ENCODE data around the gene CGN. TPM values are rescaled to one million over a fixed set of nuclear protein-coding genes. Genes with fewer than 3 reads are reported as not detected.
A peak's percentile ranks its signal among the peaks of the same experiment; 100 is the strongest.

Gene CGN
- total RNA-seq (2014; rRNA removed; shearing (Covaris generic)), result 18.5 and 20.3 TPM in 2 replicates

- Histone ChIP-seq H3K4me3 (ENCODE audit: insufficient read depth, low read depth, low read length) (peak within 1 kb of the TSS; percentile 90), H3K27me3 (ENCODE audit: control insufficient read depth, insufficient read depth, low read length) (no peaks in the 10 kb centered on the region), H3K36me3 (replicated peaks; ENCODE audit: control insufficient read depth, insufficient read depth, low read length) (no peaks in the 10 kb centered on the region)
- DNase-seq, result peak; percentile 99
These were observed at the start of gene CGN for GRCh38 chr1:151510957-151511635. TSS of gene CGN (plus strand) at chr1:151511387. CDS start at chr1:151518520, 7,133 bp downstream.

- DNase-seq, result no peak
- H3K36me3 ChIP-seq (replicated peaks; ENCODE audit: control insufficient read depth, insufficient read depth, low read length), result no peaks in the 10 kb centered on the region
- H3K27me3 ChIP-seq (ENCODE audit: control insufficient read depth, insufficient read depth, low read length), result peaks cover 2% of the 10 kb centered on the region; the same call in 1 of the 2 replicates
- no peak overlapping the region for H3K4me3 ChIP-seq (ENCODE audit: insufficient read depth, low read depth, low read length)
These were observed 49.5 kb upstream of the CGN start for GRCh38 chr1:151461694-151462093.

- DNase-seq, result no peak
- Histone ChIP-seq H3K4me3 (ENCODE audit: insufficient read depth, low read depth, low read length) (no peak overlapping the region), H3K36me3 (replicated peaks; ENCODE audit: control insufficient read depth, insufficient read depth, low read length) (no peaks in the 10 kb centered on the region), H3K27me3 (ENCODE audit: control insufficient read depth, insufficient read depth, low read length) (peaks cover 2% of the 10 kb centered on the region; the same call in 1 of the 2 replicates)
These were observed 46.2 kb upstream of the CGN start for GRCh38 chr1:151465026-151465425.

GRCh38 chr1:151472856-151473731, 38.1 kb upstream of the CGN start:
- peak; percentile 84 for DNase-seq
- Histone ChIP-seq H3K4me3 (ENCODE audit: insufficient read depth, low read depth, low read length) (peak overlapping the region; percentile 63), H3K27me3 (ENCODE audit: control insufficient read depth, insufficient read depth, low read length) (no peaks in the 10 kb centered on the region; the same call in 1 of the 2 replicates), H3K36me3 (replicated peaks; ENCODE audit: control insufficient read depth, insufficient read depth, low read length) (no peaks in the 10 kb centered on the region)

GRCh38 chr1:151474745-151475144, 36.4 kb upstream of the CGN start:
- no peaks in the 10 kb centered on the region; the same call in 1 of the 2 replicates for H3K27me3 ChIP-seq (ENCODE audit: control insufficient read depth, insufficient read depth, low read length)
- no peaks in the 10 kb centered on the region for H3K36me3 ChIP-seq (replicated peaks; ENCODE audit: control insufficient read depth, insufficient read depth, low read length)
- DNase-seq, result peak; percentile 27
- no peak overlapping the region for H3K4me3 ChIP-seq (ENCODE audit: insufficient read depth, low read depth, low read length)

- DNase-seq, result no peak
- H3K27me3 ChIP-seq (ENCODE audit: control insufficient read depth, insufficient read depth, low read length), result no peaks in the 10 kb centered on the region; the same call in 1 of the 2 replicates
- H3K4me3 ChIP-seq (ENCODE audit: insufficient read depth, low read depth, low read length), result no peak overlapping the region
- H3K36me3 ChIP-seq (replicated peaks; ENCODE audit: control insufficient read depth, insufficient read depth, low read length), result no peaks in the 10 kb centered on the region
These were observed 36.0 kb upstream of the CGN start for GRCh38 chr1:151475175-151475574.

- Histone ChIP-seq H3K4me3 (ENCODE audit: insufficient read depth, low read depth, low read length) (no peak overlapping the region), H3K27me3 (ENCODE audit: control insufficient read depth, insufficient read depth, low read length) (no peaks in the 10 kb centered on the region; the same call in 1 of the 2 replicates), H3K36me3 (replicated peaks; ENCODE audit: control insufficient read depth, insufficient read depth, low read length) (no peaks in the 10 kb centered on the region)
- no peak for DNase-seq
These were observed 35.1 kb upstream of the CGN start for GRCh38 chr1:151476083-151476482.

GRCh38 chr1:151477066-151477465, 34.1 kb upstream of the CGN start:
- Histone ChIP-seq H3K27me3 (ENCODE audit: control insufficient read depth, insufficient read depth, low read length) (no peaks in the 10 kb centered on the region; the same call in 1 of the 2 replicates), H3K4me3 (ENCODE audit: insufficient read depth, low read depth, low read length) (no peak overlapping the region), H3K36me3 (replicated peaks; ENCODE audit: control insufficient read depth, insufficient read depth, low read length) (no peaks in the 10 kb centered on the region)
- DNase-seq, result no peak

GRCh38 chr1:151478140-151478812, 32.9 kb upstream of the CGN start:
- Histone ChIP-seq H3K27me3 (ENCODE audit: control insufficient read depth, insufficient read depth, low read length) (no peaks in the 10 kb centered on the region; the same call in 1 of the 2 replicates), H3K4me3 (ENCODE audit: insufficient read depth, low read depth, low read length) (no peak overlapping the region), H3K36me3 (replicated peaks; ENCODE audit: control insufficient read depth, insufficient read depth, low read length) (no peaks in the 10 kb centered on the region)
- no peak for DNase-seq

- H3K4me3 ChIP-seq (ENCODE audit: insufficient read depth, low read depth, low read length), result no peak overlapping the region
- DNase-seq, result no peak
- H3K27me3 ChIP-seq (ENCODE audit: control insufficient read depth, insufficient read depth, low read length), result no peaks in the 10 kb centered on the region; the same call in 1 of the 2 replicates
- H3K36me3 ChIP-seq (replicated peaks; ENCODE audit: control insufficient read depth, insufficient read depth, low read length), result no peaks in the 10 kb centered on the region
These were observed 32.3 kb upstream of the CGN start for GRCh38 chr1:151478923-151479322.

- no peaks in the 10 kb centered on the region; the same call in 1 of the 2 replicates for H3K27me3 ChIP-seq (ENCODE audit: control insufficient read depth, insufficient read depth, low read length)
These were observed 31.7 kb upstream of the CGN start for GRCh38 chr1:151479462-151479861.

GRCh38 chr1:151482017-151482416, 29.2 kb upstream of the CGN start:
- Histone ChIP-seq H3K27me3 (ENCODE audit: control insufficient read depth, insufficient read depth, low read length) (no peaks in the 10 kb centered on the region), H3K36me3 (replicated peaks; ENCODE audit: control insufficient read depth, insufficient read depth, low read length) (no peaks in the 10 kb centered on the region), H3K4me3 (ENCODE audit: insufficient read depth, low read depth, low read length) (no peak overlapping the region)
- no peak for DNase-seq

More at GRCh38 chr1:151479462-151479861, 31.7 kb upstream of the CGN start:
- no peaks in the 10 kb centered on the region for H3K36me3 ChIP-seq (replicated peaks; ENCODE audit: control insufficient read depth, insufficient read depth, low read length)
- no peak for DNase-seq
- no peak overlapping the region for H3K4me3 ChIP-seq (ENCODE audit: insufficient read depth, low read depth, low read length)

GRCh38 chr1:151485685-151486255, 25.4 kb upstream of the CGN start:
- Histone ChIP-seq H3K27me3 (ENCODE audit: control insufficient read depth, insufficient read depth, low read length) (no peaks in the 10 kb centered on the region), H3K36me3 (replicated peaks; ENCODE audit: control insufficient read depth, insufficient read depth, low read length) (no peaks in the 10 kb centered on the region), H3K4me3 (ENCODE audit: insufficient read depth, low read depth, low read length) (no peak overlapping the region)
- peak; percentile 67 for DNase-seq

GRCh38 chr1:151486557-151486956, 24.6 kb upstream of the CGN start:
- Histone ChIP-seq H3K27me3 (ENCODE audit: control insufficient read depth, insufficient read depth, low read length) (no peaks in the 10 kb centered on the region), H3K36me3 (replicated peaks; ENCODE audit: control insufficient read depth, insufficient read depth, low read length) (no peaks in the 10 kb centered on the region), H3K4me3 (ENCODE audit: insufficient read depth, low read depth, low read length) (no peak overlapping the region)
- no peak for DNase-seq
